IMR-90 (cell line): ENCODE measurements around the gene RBFOX1. TPM values are rescaled to one million over a fixed set of nuclear protein-coding genes. Genes with fewer than 3 reads are reported as not detected.

Experiments used
- ATAC-seq: fragments of 200-7000 bp; cut with Tn5 transposase; 2 replicates; pipeline ENCODE4 v1.9.1; 2020; ENCODE audit warnings: low read depth, mild to moderate bottlenecking, moderate library complexity
- BruUV-seq: library from RNA; stranded (reverse); fragments of 400-500 nt; replicated peaks from 2 replicates; lab custom pipeline; 2021; lab: Mats Ljungman, UMichigan
- CTCF ChIA-PET: fragments of 300-600 bp; formaldehyde crosslinking; extraction: SDS; loops from one replicate; lab custom pipeline; 2021; ENCODE audit warnings: antibody characterized with exemption; lab: Yijun Ruan, JAX
- POLR2A ChIA-PET: fragments of 300-600 bp; sonication (Branson Sonifier 250); formaldehyde crosslinking; loops from one replicate; lab custom pipeline; 2022; ENCODE audit warnings: antibody characterized with exemption; ENCODE audit not compliant: unreplicated experiment; lab: Charles Lee
- DNase-seq: peaks from one replicate; pipeline ENCODE4 v3.0.0; 2013
- H2AFZ ChIP-seq: replicated peaks from 2 replicates; pipeline ENCODE3; 2013; ENCODE audit warnings: low read length, mild to moderate bottlenecking; ENCODE audit not compliant: poor library complexity
- H2AK5ac ChIP-seq: 2 replicates; pipeline ENCODE4 v1.6.1; 2013; ENCODE audit warnings: low read depth, low read length, inconsistent platforms
- H2AK9ac ChIP-seq: replicated peaks from 2 replicates; pipeline ENCODE3; 2013; ENCODE audit warnings: mild to moderate bottlenecking, low read depth, low read length, moderate library complexity; ENCODE audit not compliant: poor library complexity
- H2BK120ac ChIP-seq: 2 replicates; pipeline ENCODE4 v1.6.1; 2013; ENCODE audit warnings: low read depth, low read length, inconsistent platforms
- H2BK15ac ChIP-seq: 3 replicates; pipeline ENCODE4 v1.6.1; 2013; ENCODE audit warnings: low read depth, low read length, inconsistent platforms
- H2BK20ac ChIP-seq: 2 replicates; pipeline ENCODE4 v1.6.1; 2013; ENCODE audit warnings: low read depth, mild to moderate bottlenecking, inconsistent platforms, low read length, moderate library complexity
- H2BK5ac ChIP-seq: 2 replicates; pipeline ENCODE4 v1.6.1; 2013; ENCODE audit warnings: mild to moderate bottlenecking, low read depth, low read length, inconsistent platforms; ENCODE audit not compliant: poor library complexity, severe bottlenecking
- H3K14ac ChIP-seq: replicated peaks from 2 replicates; pipeline ENCODE4 v1.6.1; 2013; ENCODE audit warnings: low read depth, low read length, inconsistent platforms
- H3K18ac ChIP-seq: 2 replicates; pipeline ENCODE4 v1.6.1; 2013; ENCODE audit warnings: low read depth, low read length, control low read depth
- H3K23ac ChIP-seq: 2 replicates; pipeline ENCODE4 v1.6.1; 2013; ENCODE audit warnings: low read depth, low read length, inconsistent platforms
- H3K27ac ChIP-seq: 2 replicates; pipeline ENCODE4 v1.5.1; 2013; ENCODE audit warnings: mild to moderate bottlenecking, control low read depth, low read length; ENCODE audit not compliant: insufficient read depth
- H3K27me3 ChIP-seq: 2 replicates; pipeline ENCODE4 v1.6.1; 2013; ENCODE audit warnings: low read length; ENCODE audit not compliant: control insufficient read depth, insufficient read depth
- H3K36me3 ChIP-seq: 2 replicates; pipeline ENCODE4 v1.6.1; 2013; ENCODE audit warnings: low read length, mixed read lengths; ENCODE audit not compliant: control insufficient read depth, insufficient read depth
- H3K4ac ChIP-seq: 2 replicates; pipeline ENCODE4 v1.6.1; 2013; ENCODE audit warnings: low read depth, low read length, inconsistent platforms
- H3K4me1 ChIP-seq: 2 replicates; pipeline ENCODE4 v1.6.1; 2013; ENCODE audit warnings: low read length, mixed read lengths; ENCODE audit not compliant: control insufficient read depth, insufficient read depth
- H3K4me2 ChIP-seq: 2 replicates; pipeline ENCODE4 v1.6.1; 2013; ENCODE audit warnings: low read depth, mild to moderate bottlenecking, control low read depth, low read length, moderate library complexity
- H3K4me3 ChIP-seq: 2 replicates; pipeline ENCODE4 v1.5.1; 2013; ENCODE audit warnings: low read depth, mild to moderate bottlenecking, control low read depth, low read length, moderate library complexity; ENCODE audit not compliant: insufficient read depth
- H3K56ac ChIP-seq: 2 replicates; pipeline ENCODE4 v1.6.1; 2013; ENCODE audit warnings: low read length, inconsistent platforms; ENCODE audit not compliant: insufficient read depth; ENCODE audit errors: extremely low read depth
- H3K79me1 ChIP-seq, 2 experiments: 2 replicates each; pipeline ENCODE4 v1.6.1; 2013; ENCODE audit warnings: low read length in 2 of 2, inconsistent platforms in 1 of 2, low read depth in 1 of 2
- H3K9ac ChIP-seq: 2 replicates; pipeline ENCODE4 v1.6.1; 2013; ENCODE audit warnings: low read depth, low read length, control low read depth
- H3K9me1 ChIP-seq: 2 replicates; pipeline ENCODE4 v1.6.1; 2013; ENCODE audit warnings: low read length, inconsistent platforms; ENCODE audit not compliant: insufficient read depth
- H3K9me3 ChIP-seq: 2 replicates; pipeline ENCODE4 v1.6.1; 2013; ENCODE audit warnings: low read length; ENCODE audit not compliant: control insufficient read depth, insufficient read depth
- H4K20me1 ChIP-seq: 2 replicates; pipeline ENCODE4 v1.6.1; 2013; ENCODE audit warnings: low read length, inconsistent platforms; ENCODE audit not compliant: insufficient read depth
- H4K5ac ChIP-seq: 2 replicates; pipeline ENCODE4 v1.6.1; 2013; ENCODE audit warnings: mild to moderate bottlenecking, low read depth, low read length, control low read depth
- H4K8ac ChIP-seq, 2 experiments: 2 replicates each; pipeline ENCODE4 v1.6.1; 2013; ENCODE audit warnings: low read depth in 2 of 2, low read length in 2 of 2, control low read depth in 1 of 2, inconsistent platforms in 1 of 2
- H4K91ac ChIP-seq: 2 replicates; pipeline ENCODE4 v1.6.1; 2013; ENCODE audit warnings: low read depth, low read length, inconsistent platforms; ENCODE audit not compliant: insufficient read depth
- CEBPB ChIP-seq: IDR thresholded peaks from 2 replicates; pipeline ENCODE4 v1.6.1; 2012; ENCODE audit warnings: low read depth, low read length, improper control_type of control experiment
- FOS ChIP-seq: fragments of 150-350 bp; IDR thresholded peaks from 2 replicates; pipeline ENCODE4 v1.6.1; 2016; ENCODE audit warnings: low read depth, low read length
- MAFK ChIP-seq: IDR thresholded peaks from 2 replicates; pipeline ENCODE4 v1.6.1; 2012; ENCODE audit warnings: low read depth, low read length, improper control_type of control experiment
- MXI1 ChIP-seq: IDR thresholded peaks from 2 replicates; pipeline ENCODE4 v1.6.1; 2012; ENCODE audit warnings: low read depth, mild to moderate bottlenecking, low read length, moderate library complexity, borderline replicate concordance
- NFE2L2 ChIP-seq: fragments of 150-350 bp; IDR thresholded peaks from 2 replicates; pipeline ENCODE4 v1.6.1; 2016; ENCODE audit warnings: low read depth, mild to moderate bottlenecking, low read length
- POLR2A ChIP-seq: IDR thresholded peaks from 2 replicates; pipeline ENCODE4 v1.6.1; 2012; ENCODE audit warnings: mild to moderate bottlenecking, low read depth, low read length
- RAD21 ChIP-seq: IDR thresholded peaks from 2 replicates; pipeline ENCODE4 v1.6.1; 2012; ENCODE audit warnings: low read length, improper control_type of control experiment
- RCOR1 ChIP-seq: IDR thresholded peaks from 2 replicates; pipeline ENCODE4 v1.6.1; 2012; ENCODE audit warnings: mild to moderate bottlenecking, low read length, improper control_type of control experiment; ENCODE audit not compliant: insufficient replicate concordance
- WGBS, 2 experiments: methylation state at CpG; one replicate each; pipeline versions ENCODE4 v1.1.5 to v1.1.7; 2013; ENCODE audit warnings: missing lambda C conversion rate in 2 of 2; ENCODE audit not compliant: insufficient read length in 1 of 2; ENCODE audit errors: extremely low coverage in 2 of 2; 5-methylcytosine and 5-hydroxymethylcytosine counted together
- dilution Hi-C: fragments of 300-500 bp; cut with HindIII; formaldehyde crosslinking; loops from one replicate; pipeline ENCODE4 v1.14.3; 2018; ENCODE audit warnings: low sequenced_read_pairs; ENCODE audit not compliant: unreplicated experiment
- in situ Hi-C: fragments of 300-500 bp; cut with MboI; formaldehyde crosslinking; loops from 3 replicates; pipeline ENCODE4 v1.14.3; 2019; ENCODE audit warnings: low sequenced_read_pairs, inconsistent platforms, mixed read lengths
- intact Hi-C: fragments of 100-400 bp; cut with micrococcal nuclease; formaldehyde crosslinking; loops from 2 replicates; pipeline ENCODE4 v1.10.0; 2022
- polyA plus RNA-seq, 3 experiments: library from polyadenylated mRNA; depleted of rRNA; stranded (reverse); fragments of >200 nt; gene quantifications; 2 replicates each; pipeline ENCODE4 v1.2.3, GENCODE V29; 2012; ENCODE audit warnings: low replicate concordance in 1 of 3
- total RNA-seq: library from RNA; depleted of rRNA; stranded (reverse); fragments of >200 nt; gene quantifications from 2 replicates; pipeline ENCODE4 v1.2.3, GENCODE V29; 2012
- TF ChIP-seq, protein P1 (sequence below): fragments of 150-350 bp; IDR thresholded peaks from 2 replicates; pipeline ENCODE4 v1.6.1; 2017; ENCODE audit warnings: mild to moderate bottlenecking, antibody characterized with exemption, low read length, low read depth
- TF ChIP-seq, protein P2 (sequence below): conservative IDR thresholded peaks from 2 replicates; pipeline ENCODE4 v1.5.1; 2012; ENCODE audit warnings: mild to moderate bottlenecking, low read depth, low read length, improper control_type of control experiment

Gene RBFOX1
- total and polyA plus RNA-seq, 2 of the 4 experiments (the other 2 are of a cell fraction) = not detected

DNA sequence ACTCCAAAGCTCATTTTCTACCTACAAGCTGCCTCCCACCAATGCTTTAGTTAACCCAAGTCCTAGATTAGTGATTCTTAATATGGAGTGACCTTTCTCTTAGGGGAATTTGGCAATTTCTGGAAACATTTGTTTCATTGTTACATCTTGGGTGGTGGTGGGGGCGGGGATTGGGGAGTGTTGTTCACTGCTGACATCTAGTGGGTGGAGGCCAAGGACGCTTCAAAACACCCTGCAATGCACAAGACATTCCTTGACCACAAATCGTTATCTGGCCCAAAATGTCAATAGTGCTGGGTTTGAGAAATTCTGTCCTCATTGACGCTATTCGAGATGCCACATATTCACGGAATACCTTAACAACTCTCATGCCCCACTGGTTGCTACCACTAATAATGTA, 282.9 kb downstream of the RBFOX1 start:
- dilution Hi-C loops = no loop called here
- no peak overlapping the region for H2AK9ac ChIP-seq
- no peak overlapping the region for H2BK120ac ChIP-seq
- no peak overlapping the region for H3K27ac ChIP-seq
- H3K4me3 ChIP-seq = no peak overlapping the region
- ChIA-PET CTCF (no interaction called here), POLR2A (no interaction called here)
- no peaks in the 10 kb centered on the region for H3K4me1 ChIP-seq
- intact Hi-C loops = no loop called here
- no peak overlapping the region for H3K56ac ChIP-seq
- no peaks in the 10 kb centered on the region for H3K9me1 ChIP-seq
- H2AFZ ChIP-seq = no peak overlapping the region
- H3K79me1 ChIP-seq = no peaks in the 10 kb centered on the region
- in situ Hi-C loops = no loop called here
- H3K36me3 ChIP-seq = no peaks in the 10 kb centered on the region
- no peaks in the 10 kb centered on the region for H4K20me1 ChIP-seq
- peaks cover 2% of the 10 kb centered on the region for H3K9me3 ChIP-seq
- H2BK20ac ChIP-seq = no peak overlapping the region
- no peak overlapping the region for H3K14ac ChIP-seq
- no peak for TF ChIP-seq POLR2A
- no peak for TF ChIP-seq CEBPB
- TF ChIP-seq FOS = no peak
- TF ChIP-seq MAFK = no peak
- no peak for TF ChIP-seq MXI1
- TF ChIP-seq NFE2L2 = no peak
- TF ChIP-seq RCOR1 = no peak
- TF ChIP-seq, protein P1, sequence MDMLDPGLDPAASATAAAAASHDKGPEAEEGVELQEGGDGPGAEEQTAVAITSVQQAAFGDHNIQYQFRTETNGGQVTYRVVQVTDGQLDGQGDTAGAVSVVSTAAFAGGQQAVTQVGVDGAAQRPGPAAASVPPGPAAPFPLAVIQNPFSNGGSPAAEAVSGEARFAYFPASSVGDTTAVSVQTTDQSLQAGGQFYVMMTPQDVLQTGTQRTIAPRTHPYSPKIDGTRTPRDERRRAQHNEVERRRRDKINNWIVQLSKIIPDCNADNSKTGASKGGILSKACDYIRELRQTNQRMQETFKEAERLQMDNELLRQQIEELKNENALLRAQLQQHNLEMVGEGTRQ = no peak
- TF ChIP-seq RAD21 = no peak
- TF ChIP-seq, protein P2, sequence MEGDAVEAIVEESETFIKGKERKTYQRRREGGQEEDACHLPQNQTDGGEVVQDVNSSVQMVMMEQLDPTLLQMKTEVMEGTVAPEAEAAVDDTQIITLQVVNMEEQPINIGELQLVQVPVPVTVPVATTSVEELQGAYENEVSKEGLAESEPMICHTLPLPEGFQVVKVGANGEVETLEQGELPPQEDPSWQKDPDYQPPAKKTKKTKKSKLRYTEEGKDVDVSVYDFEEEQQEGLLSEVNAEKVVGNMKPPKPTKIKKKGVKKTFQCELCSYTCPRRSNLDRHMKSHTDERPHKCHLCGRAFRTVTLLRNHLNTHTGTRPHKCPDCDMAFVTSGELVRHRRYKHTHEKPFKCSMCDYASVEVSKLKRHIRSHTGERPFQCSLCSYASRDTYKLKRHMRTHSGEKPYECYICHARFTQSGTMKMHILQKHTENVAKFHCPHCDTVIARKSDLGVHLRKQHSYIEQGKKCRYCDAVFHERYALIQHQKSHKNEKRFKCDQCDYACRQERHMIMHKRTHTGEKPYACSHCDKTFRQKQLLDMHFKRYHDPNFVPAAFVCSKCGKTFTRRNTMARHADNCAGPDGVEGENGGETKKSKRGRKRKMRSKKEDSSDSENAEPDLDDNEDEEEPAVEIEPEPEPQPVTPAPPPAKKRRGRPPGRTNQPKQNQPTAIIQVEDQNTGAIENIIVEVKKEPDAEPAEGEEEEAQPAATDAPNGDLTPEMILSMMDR = no peak
- H2AK5ac ChIP-seq = no peak overlapping the region
- BruUV-seq = no TSS peak
- no peak overlapping the region for H3K18ac ChIP-seq
- H3K23ac ChIP-seq = no peak overlapping the region
- H3K27me3 ChIP-seq = no peaks in the 10 kb centered on the region
- H3K4ac ChIP-seq = no peak overlapping the region
- no peak for ATAC-seq
- no peak overlapping the region for H2BK5ac ChIP-seq
- H3K4me2 ChIP-seq = no peak overlapping the region
- H4K8ac ChIP-seq = no peak overlapping the region
- H4K91ac ChIP-seq = no peak overlapping the region
- H4K5ac ChIP-seq = no peak overlapping the region
- no peak overlapping the region for H3K9ac ChIP-seq
- no CpG with 5 or more reads among the region's 6 CpGs for WGBS, 2 experiments
- DNase-seq = no peak
- no peak overlapping the region for H2BK15ac ChIP-seq
